ENCODE measurements around the gene PRKG2.

- TF ChIP-seq CTCF (IDR thresholded peaks at IDR 0.05), result no peak
- no peak for TF ChIP-seq POLR2A (IDR thresholded peaks at IDR 0.05)
Observed at GRCh38 chr4:81164623-81165416, 50.2 kb downstream of the PRKG2 start.
